Omental fat pad (tissue), 4 donors: Measurements from ENCODE around the gene MTMR8. TPM values are rescaled to one million over a fixed set of nuclear protein-coding genes. Genes with fewer than 3 reads are reported as not detected.

ENCODE experiments used
- total RNA-seq, 4 donors: library from RNA; depleted of rRNA; stranded (reverse); fragments of >200 nt; gene quantifications; one replicate each; pipeline ENCODE4 v1.1.0, GENCODE V29; 2016

MTMR8 gene
- total RNA-seq, 4 donors from 2014 or later: 0.36 to 2.6 (median 1.3) TPM

Other genes starting within 250 kb of the MTMR8 start
- 1 to 10 TPM; 2.4 to 6.1 (median 4.2) TPM for gene AMER1, start 189.7 kb downstream of the MTMR8 start, total RNA-seq
- gene ASB12, start 164.8 kb downstream of the MTMR8 start, total RNA-seq: not detected